GM23338 (cell line): ENCODE measurements around the gene LSM14A. TPM values are rescaled to one million over a fixed set of nuclear protein-coding genes. Genes with fewer than 3 reads are reported as not detected.

ENCODE experiments used
- ATAC-seq: fragments of 200-7000 bp; cut with Tn5 transposase; 3 replicates; pipeline ENCODE4 v1.9.1; 2020
- DNase-seq: peaks from one replicate; pipeline ENCODE4 v3.0.0-alpha.2; 2015; ENCODE audit warnings: low spot score
- H2AFZ ChIP-seq: fragments of 200-600 bp; sonication (generic); 2 replicates; pipeline ENCODE4 v1.8.0; 2016; ENCODE audit warnings: antibody characterized with exemption, mild to moderate bottlenecking, moderate library complexity
- H3F3A ChIP-seq: fragments of 200-600 bp; sonication (generic); replicated peaks from 2 replicates; pipeline ENCODE4 v1.8.0; 2017; ENCODE audit warnings: antibody characterized with exemption, mixed run types, low read depth
- H3K27ac ChIP-seq: fragments of 200-600 bp; sonication (generic); 2 replicates; pipeline ENCODE4 v1.6.1; 2016; ENCODE audit warnings: low read depth
- H3K27me3 ChIP-seq: fragments of 200-600 bp; sonication (generic); 2 replicates; pipeline ENCODE4 v1.8.0; 2016; ENCODE audit warnings: mild to moderate bottlenecking, mixed run types, moderate library complexity; ENCODE audit not compliant: insufficient read depth
- H3K36me3 ChIP-seq: fragments of 200-600 bp; sonication (generic); 2 replicates; pipeline ENCODE4 v1.8.0; 2016; ENCODE audit warnings: mild to moderate bottlenecking; ENCODE audit not compliant: insufficient read depth
- H3K4me1 ChIP-seq: fragments of 200-600 bp; sonication (generic); 2 replicates; pipeline ENCODE4 v1.8.0; 2016; ENCODE audit warnings: mild to moderate bottlenecking, moderate library complexity; ENCODE audit not compliant: insufficient read depth
- H3K4me2 ChIP-seq: fragments of 200-600 bp; sonication (generic); 2 replicates; pipeline ENCODE4 v1.7.1; 2017; ENCODE audit warnings: mixed run types
- H3K4me3 ChIP-seq: fragments of 200-600 bp; sonication (generic); 2 replicates; pipeline ENCODE4 v1.6.1; 2016; ENCODE audit warnings: mixed run types
- H3K79me2 ChIP-seq: fragments of 200-600 bp; sonication (generic); replicated peaks from 2 replicates; pipeline ENCODE4 v1.8.0; 2017; ENCODE audit warnings: mild to moderate bottlenecking; ENCODE audit not compliant: insufficient read depth
- H3K9me2 ChIP-seq: fragments of 200-600 bp; sonication (generic); 2 replicates; pipeline ENCODE4 v1.8.0; 2017; ENCODE audit not compliant: insufficient read depth
- H4K20me1 ChIP-seq: fragments of 200-600 bp; sonication (generic); replicated peaks from 2 replicates; pipeline ENCODE4 v1.8.0; 2017; ENCODE audit warnings: mild to moderate bottlenecking; ENCODE audit not compliant: insufficient read depth
- H3K27ac Mint-ChIP-seq: 2 replicates; pipeline ENCODE4 v1.8.0; 2020; ENCODE audit warnings: inconsistent platforms, mild to moderate bottlenecking, moderate library complexity, mixed read lengths
- H3K27me3 Mint-ChIP-seq: 3 replicates; pipeline ENCODE4 v1.8.0; 2022; ENCODE audit warnings: low read depth, mild to moderate bottlenecking, moderate library complexity, mixed read lengths, inconsistent platforms; ENCODE audit not compliant: insufficient read depth, poor library complexity
- H3K36me3 Mint-ChIP-seq: 3 replicates; pipeline ENCODE4 v1.8.0; 2021; ENCODE audit warnings: low read depth, mild to moderate bottlenecking, inconsistent platforms, moderate library complexity, mixed read lengths
- H3K4me1 Mint-ChIP-seq: 3 replicates; pipeline ENCODE4 v1.8.0; 2020; ENCODE audit warnings: mild to moderate bottlenecking, inconsistent platforms, mixed read lengths
- H3K4me3 Mint-ChIP-seq: 3 replicates; pipeline ENCODE4 v1.8.0; 2021; ENCODE audit warnings: moderate library complexity, mild to moderate bottlenecking, inconsistent platforms, mixed read lengths
- H3K9me3 Mint-ChIP-seq: 3 replicates; pipeline ENCODE4 v1.8.0; 2020; ENCODE audit warnings: moderate library complexity, mild to moderate bottlenecking, inconsistent platforms, mixed read lengths
- EZH2 ChIP-seq: fragments of 200-600 bp; sonication (generic); IDR thresholded peaks from one replicate; pipeline ENCODE4 v1.8.0; 2017; ENCODE audit warnings: antibody characterized with exemption, mild to moderate bottlenecking, low read depth; ENCODE audit not compliant: unreplicated experiment
- POLR2AphosphoS5 ChIP-seq: IDR thresholded peaks from 2 replicates; pipeline ENCODE4 v1.6.1; 2016; ENCODE audit warnings: antibody characterized with exemption, low read depth
- STAT1 ChIP-seq: IDR thresholded peaks from one replicate; pipeline ENCODE4 v1.6.1; 2016; ENCODE audit warnings: antibody characterized with exemption; ENCODE audit not compliant: unreplicated experiment
- ZNF114 ChIP-seq: fragments of 250-450 bp; sonication (Bioruptor Pico); IDR thresholded peaks from 2 replicates; pipeline ENCODE4 v1.5.0; 2020; ENCODE audit warnings: mild to moderate bottlenecking, moderate library complexity
- ZNF331 ChIP-seq: fragments of 250-450 bp; sonication (Bioruptor Pico); IDR thresholded peaks from 2 replicates; pipeline ENCODE4 v1.5.0; 2020; ENCODE audit warnings: low read depth, mild to moderate bottlenecking, moderate library complexity
- polyA plus RNA-seq: library from polyadenylated mRNA; unstranded; fragments of >200 nt; fragmentation: Nextera tagmentation; extraction: Ambion mirVana; gene quantifications from 2 replicates; pipeline ENCODE4 v1.2.1, GENCODE V29; 2016
- total RNA-seq: library from RNA; depleted of rRNA; stranded (reverse); fragments of >200 nt; shearing (Covaris generic); gene quantifications from 2 replicates; pipeline ENCODE4 v1.2.3, GENCODE V29; 2014
- TF ChIP-seq, protein P1 (sequence below): IDR thresholded peaks from one replicate; pipeline ENCODE4 v1.6.1; 2018; ENCODE audit warnings: antibody characterized with exemption; ENCODE audit not compliant: unreplicated experiment
- TF ChIP-seq, protein P2 (sequence below): IDR thresholded peaks from 2 replicates; pipeline ENCODE4 v1.6.1; 2016; ENCODE audit warnings: antibody characterized with exemption
- TF ChIP-seq, protein P3 (sequence below), 2 experiments: fragments of 200-600 bp in 1 of 2; sonication (generic) in 1 of 2; conservative IDR thresholded peaks; 2 replicates each; pipeline versions ENCODE4 v1.5.1 to v1.6.1; 2016 to 2017; ENCODE audit warnings: antibody characterized with exemption in 2 of 2, low read depth in 2 of 2, mild to moderate bottlenecking in 2 of 2, moderate library complexity in 1 of 2

Gene LSM14A
- total and polyA plus RNA-seq, 2 experiments from 2014 or later = 109 to 166 TPM

DNA sequence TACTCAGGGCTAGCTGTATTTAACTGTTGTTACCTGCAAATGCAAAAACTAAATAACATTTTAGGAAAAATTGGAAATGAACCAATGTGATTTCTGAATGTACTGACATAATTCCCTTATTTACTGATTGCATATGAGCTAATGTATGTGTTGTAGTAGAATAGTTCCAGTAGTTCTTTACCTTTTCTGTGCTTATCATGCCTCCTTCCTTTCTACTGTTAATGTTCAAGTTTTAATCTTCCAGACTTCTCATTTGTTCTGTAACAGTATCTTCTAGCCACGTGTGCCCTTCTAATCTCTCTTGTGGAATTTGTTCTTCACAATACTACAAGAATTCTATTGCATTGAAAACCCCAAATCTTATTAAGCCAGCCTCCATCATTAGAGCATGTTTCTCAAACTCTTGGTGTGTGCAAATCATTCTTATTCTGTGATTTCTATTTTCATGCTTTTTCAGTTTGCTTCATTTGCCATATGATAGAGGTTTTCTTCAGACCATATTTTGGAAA lies 17.7 kb downstream of the LSM14A start (continued):
- TF ChIP-seq, protein P1, sequence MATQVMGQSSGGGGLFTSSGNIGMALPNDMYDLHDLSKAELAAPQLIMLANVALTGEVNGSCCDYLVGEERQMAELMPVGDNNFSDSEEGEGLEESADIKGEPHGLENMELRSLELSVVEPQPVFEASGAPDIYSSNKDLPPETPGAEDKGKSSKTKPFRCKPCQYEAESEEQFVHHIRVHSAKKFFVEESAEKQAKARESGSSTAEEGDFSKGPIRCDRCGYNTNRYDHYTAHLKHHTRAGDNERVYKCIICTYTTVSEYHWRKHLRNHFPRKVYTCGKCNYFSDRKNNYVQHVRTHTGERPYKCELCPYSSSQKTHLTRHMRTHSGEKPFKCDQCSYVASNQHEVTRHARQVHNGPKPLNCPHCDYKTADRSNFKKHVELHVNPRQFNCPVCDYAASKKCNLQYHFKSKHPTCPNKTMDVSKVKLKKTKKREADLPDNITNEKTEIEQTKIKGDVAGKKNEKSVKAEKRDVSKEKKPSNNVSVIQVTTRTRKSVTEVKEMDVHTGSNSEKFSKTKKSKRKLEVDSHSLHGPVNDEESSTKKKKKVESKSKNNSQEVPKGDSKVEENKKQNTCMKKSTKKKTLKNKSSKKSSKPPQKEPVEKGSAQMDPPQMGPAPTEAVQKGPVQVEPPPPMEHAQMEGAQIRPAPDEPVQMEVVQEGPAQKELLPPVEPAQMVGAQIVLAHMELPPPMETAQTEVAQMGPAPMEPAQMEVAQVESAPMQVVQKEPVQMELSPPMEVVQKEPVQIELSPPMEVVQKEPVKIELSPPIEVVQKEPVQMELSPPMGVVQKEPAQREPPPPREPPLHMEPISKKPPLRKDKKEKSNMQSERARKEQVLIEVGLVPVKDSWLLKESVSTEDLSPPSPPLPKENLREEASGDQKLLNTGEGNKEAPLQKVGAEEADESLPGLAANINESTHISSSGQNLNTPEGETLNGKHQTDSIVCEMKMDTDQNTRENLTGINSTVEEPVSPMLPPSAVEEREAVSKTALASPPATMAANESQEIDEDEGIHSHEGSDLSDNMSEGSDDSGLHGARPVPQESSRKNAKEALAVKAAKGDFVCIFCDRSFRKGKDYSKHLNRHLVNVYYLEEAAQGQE = no peak
- TF ChIP-seq, protein P2, sequence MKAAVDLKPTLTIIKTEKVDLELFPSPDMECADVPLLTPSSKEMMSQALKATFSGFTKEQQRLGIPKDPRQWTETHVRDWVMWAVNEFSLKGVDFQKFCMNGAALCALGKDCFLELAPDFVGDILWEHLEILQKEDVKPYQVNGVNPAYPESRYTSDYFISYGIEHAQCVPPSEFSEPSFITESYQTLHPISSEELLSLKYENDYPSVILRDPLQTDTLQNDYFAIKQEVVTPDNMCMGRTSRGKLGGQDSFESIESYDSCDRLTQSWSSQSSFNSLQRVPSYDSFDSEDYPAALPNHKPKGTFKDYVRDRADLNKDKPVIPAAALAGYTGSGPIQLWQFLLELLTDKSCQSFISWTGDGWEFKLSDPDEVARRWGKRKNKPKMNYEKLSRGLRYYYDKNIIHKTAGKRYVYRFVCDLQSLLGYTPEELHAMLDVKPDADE = no peak

DNA sequence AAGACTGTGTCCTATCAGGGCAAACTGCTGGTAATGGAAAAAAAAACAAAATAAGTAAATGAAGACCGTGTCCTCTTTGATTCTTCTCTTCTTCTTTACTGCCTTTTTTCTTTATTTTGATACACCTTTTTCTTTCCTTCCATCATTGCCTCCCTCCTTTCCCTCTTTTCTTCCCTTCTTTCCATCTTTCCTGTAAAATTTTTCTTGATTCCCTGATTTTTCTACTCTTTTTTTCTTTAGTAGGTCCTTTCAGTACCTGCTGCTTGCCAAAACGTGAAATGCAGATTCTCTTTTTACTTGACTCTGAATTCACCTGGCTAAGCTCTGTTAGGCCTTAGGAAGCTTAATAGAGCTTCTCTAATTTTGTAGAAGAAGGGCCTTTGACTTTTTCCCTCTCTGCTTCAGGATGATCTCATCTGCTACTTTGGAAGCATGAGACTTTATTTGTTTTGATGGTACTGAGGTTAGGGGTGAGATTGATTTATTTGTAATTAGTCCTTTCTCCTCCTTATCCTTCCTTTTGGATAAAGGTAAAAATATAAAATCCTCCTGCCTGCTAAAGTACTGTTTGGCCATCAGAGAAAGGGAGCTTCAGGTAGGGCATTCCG lies 19.2 kb downstream of the LSM14A start:
- Histone ChIP-seq H3K4me1 (peaks cover 19% of the 10 kb centered on the region), H3K9me2 (no peaks in the 10 kb centered on the region), H3K79me2 (peaks cover 95% of the 10 kb centered on the region), H4K20me1 (peaks cover 22% of the 10 kb centered on the region), H3K4me3 (no peak overlapping the region), H3F3A (no peaks in the 10 kb centered on the region), H3K27ac (0 out of 2 replicates have a peak overlapping the region, but pooled peaks have one; percentile 27), H3K4me2 (no peak overlapping the region), H3K36me3 (peaks cover 17% of the 10 kb centered on the region), H2AFZ (no peak overlapping the region), H3K27me3 (no peaks in the 10 kb centered on the region)
- H3K36me3 Mint-ChIP-seq = peaks cover 28% of the 10 kb centered on the region
- H3K4me3 Mint-ChIP-seq = no peak overlapping the region
- H3K27me3 Mint-ChIP-seq = peaks cover 2% of the 10 kb centered on the region
- no peaks in the 10 kb centered on the region for H3K9me3 Mint-ChIP-seq
- DNase-seq = no peak
- TF ChIP-seq EZH2 (no peak), ZNF114 (no peak), STAT1 (no peak), POLR2AphosphoS5 (no peak), ZNF331 (no peak)
- TF ChIP-seq, protein P3, sequence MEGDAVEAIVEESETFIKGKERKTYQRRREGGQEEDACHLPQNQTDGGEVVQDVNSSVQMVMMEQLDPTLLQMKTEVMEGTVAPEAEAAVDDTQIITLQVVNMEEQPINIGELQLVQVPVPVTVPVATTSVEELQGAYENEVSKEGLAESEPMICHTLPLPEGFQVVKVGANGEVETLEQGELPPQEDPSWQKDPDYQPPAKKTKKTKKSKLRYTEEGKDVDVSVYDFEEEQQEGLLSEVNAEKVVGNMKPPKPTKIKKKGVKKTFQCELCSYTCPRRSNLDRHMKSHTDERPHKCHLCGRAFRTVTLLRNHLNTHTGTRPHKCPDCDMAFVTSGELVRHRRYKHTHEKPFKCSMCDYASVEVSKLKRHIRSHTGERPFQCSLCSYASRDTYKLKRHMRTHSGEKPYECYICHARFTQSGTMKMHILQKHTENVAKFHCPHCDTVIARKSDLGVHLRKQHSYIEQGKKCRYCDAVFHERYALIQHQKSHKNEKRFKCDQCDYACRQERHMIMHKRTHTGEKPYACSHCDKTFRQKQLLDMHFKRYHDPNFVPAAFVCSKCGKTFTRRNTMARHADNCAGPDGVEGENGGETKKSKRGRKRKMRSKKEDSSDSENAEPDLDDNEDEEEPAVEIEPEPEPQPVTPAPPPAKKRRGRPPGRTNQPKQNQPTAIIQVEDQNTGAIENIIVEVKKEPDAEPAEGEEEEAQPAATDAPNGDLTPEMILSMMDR (conservative IDR thresholded peaks at IDR 0.05; ENCODE audit: low read depth in 2 of 2) = no peak
- TF ChIP-seq, protein P1 = no peak
- TF ChIP-seq, protein P2 = no peak
- no peak for ATAC-seq
- peaks cover 30% of the 10 kb centered on the region for H3K4me1 Mint-ChIP-seq
- H3K27ac Mint-ChIP-seq = peak overlapping the region; percentile 11; the same call in 1 of the 2 replicates
